T-helper 1 cell treated with Interleukin-12 subunit alpha and Interleukin-12 subunit beta and Interleukin-4 antibody, amounts not matched to agents 30 μg/mL and 1 μg/mL, for 36 hours (primary cell): ENCODE results near the gene AK9.
"Not testable (repeated sequence)": the region's sequence is repeated elsewhere in the genome, so short reads cannot be mapped to it uniquely, and the experiment has no call there.

Experiments used
- H3K27ac Mint-ChIP-seq: one replicate; pipeline ENCODE4 v1.8.0; 2021; ENCODE audit warnings: mild to moderate bottlenecking, mixed read lengths
- H3K27me3 Mint-ChIP-seq: one replicate; pipeline ENCODE4 v1.8.0; 2021; ENCODE audit warnings: low read depth, mixed read lengths
- H3K36me3 Mint-ChIP-seq: one replicate; pipeline ENCODE4 v1.8.0; 2021; ENCODE audit warnings: low read depth, mixed read lengths
- H3K4me1 Mint-ChIP-seq: one replicate; pipeline ENCODE4 v1.8.0; 2021; ENCODE audit warnings: low read depth, mixed read lengths
- H3K4me3 Mint-ChIP-seq: one replicate; pipeline ENCODE4 v1.8.0; 2021; ENCODE audit warnings: mild to moderate bottlenecking, moderate library complexity, mixed read lengths
- H3K9me3 Mint-ChIP-seq: one replicate; pipeline ENCODE4 v1.8.0; 2021; ENCODE audit warnings: mixed read lengths

AK9 gene

GRCh38 chr6:109690737-109691621, at the start of gene AK9, which contains the start of gene FIG4:
Gene AK9, minus strand, starts transcription at chr6:109691202. Its CDS starts 15,457 bp downstream, at chr6:109675745.
Gene FIG4, plus strand, starts transcription at chr6:109691296. Its CDS starts 140 bp downstream, at chr6:109691436.
- H3K4me3 Mint-ChIP-seq, result peak within 1 kb of the TSS; percentile 90
- H3K27me3 Mint-ChIP-seq, result peaks cover 6% of the 10 kb centered on the region
- peak within 1 kb of the TSS; percentile 89 for H3K27ac Mint-ChIP-seq
- peaks cover 3% of the 10 kb centered on the region for H3K36me3 Mint-ChIP-seq
- peaks cover 17% of the 10 kb centered on the region for H3K4me1 Mint-ChIP-seq
- no peaks in the 10 kb centered on the region for H3K9me3 Mint-ChIP-seq

DNA sequence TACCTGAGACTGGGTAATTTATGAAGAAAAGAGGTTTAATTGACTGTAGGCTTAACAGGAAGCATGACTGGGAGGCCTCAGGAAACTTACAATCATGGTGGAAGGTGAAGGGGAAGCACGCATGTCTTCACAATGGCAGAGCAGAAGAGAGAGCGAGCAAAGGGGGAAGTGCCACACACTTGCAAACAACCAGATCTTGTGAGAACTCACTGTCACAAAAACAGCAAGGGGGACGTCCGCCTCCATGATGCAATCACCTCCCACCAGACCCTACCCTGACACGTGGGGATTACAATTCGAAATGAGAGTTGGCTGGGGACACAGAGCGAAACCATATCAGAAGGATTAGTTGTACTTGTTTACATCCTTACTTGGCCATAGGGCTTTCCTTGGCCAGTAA, 49.8 kb upstream of the AK9 start:
- Mint-ChIP-seq H3K4me1 (no peaks in the 10 kb centered on the region), H3K4me3 (no peak overlapping the region), H3K36me3 (peaks cover 16% of the 10 kb centered on the region), H3K27me3 (no peaks in the 10 kb centered on the region), H3K27ac (no peak overlapping the region), H3K9me3 (no peaks in the 10 kb centered on the region)

DNA sequence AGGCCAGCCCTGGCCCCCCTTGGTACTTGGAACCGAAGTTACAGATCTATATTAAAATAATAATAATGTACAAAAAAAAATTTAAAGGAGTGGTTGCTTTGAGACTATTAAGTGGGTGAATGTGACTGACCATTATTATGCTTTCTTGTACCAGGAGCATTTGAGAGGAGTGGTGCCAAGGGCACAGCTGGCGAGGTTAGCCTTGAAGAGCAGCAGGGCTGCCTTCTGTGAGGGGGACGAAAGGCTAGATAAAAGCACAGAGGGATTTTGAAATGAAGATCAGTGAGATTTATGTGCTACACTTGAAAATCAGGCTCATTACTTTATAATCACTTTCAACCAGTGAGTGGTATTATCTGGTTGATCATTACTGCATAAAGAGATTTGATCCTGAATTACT, 48.7 kb upstream of the AK9 start:
- Mint-ChIP-seq H3K27me3 (no peaks in the 10 kb centered on the region), H3K4me1 (no peaks in the 10 kb centered on the region), H3K9me3 (no peaks in the 10 kb centered on the region), H3K4me3 (no peak overlapping the region), H3K27ac (no peak overlapping the region), H3K36me3 (peaks cover 18% of the 10 kb centered on the region)

- H3K4me3 Mint-ChIP-seq, result no peak overlapping the region
- no peak overlapping the region for H3K27ac Mint-ChIP-seq
- no peaks in the 10 kb centered on the region for H3K27me3 Mint-ChIP-seq
- no peaks in the 10 kb centered on the region for H3K4me1 Mint-ChIP-seq
- no peaks in the 10 kb centered on the region for H3K9me3 Mint-ChIP-seq
- peaks cover 14% of the 10 kb centered on the region for H3K36me3 Mint-ChIP-seq
Observed at GRCh38 chr6:109738667-109739066, 47.7 kb upstream of the AK9 start.

GRCh38 chr6:109738255-109738654, 47.3 kb upstream of the AK9 start:
- Mint-ChIP-seq H3K4me1 (no peaks in the 10 kb centered on the region), H3K36me3 (peaks cover 13% of the 10 kb centered on the region), H3K27me3 (no peaks in the 10 kb centered on the region), H3K27ac (no peak overlapping the region), H3K9me3 (no peaks in the 10 kb centered on the region), H3K4me3 (no peak overlapping the region)

- Mint-ChIP-seq H3K27ac (no peak overlapping the region), H3K27me3 (no peaks in the 10 kb centered on the region), H3K4me3 (no peak overlapping the region), H3K4me1 (no peaks in the 10 kb centered on the region), H3K36me3 (peaks cover 13% of the 10 kb centered on the region), H3K9me3 (no peaks in the 10 kb centered on the region)
Observed at GRCh38 chr6:109736273-109737025, 45.4 kb upstream of the AK9 start.

DNA sequence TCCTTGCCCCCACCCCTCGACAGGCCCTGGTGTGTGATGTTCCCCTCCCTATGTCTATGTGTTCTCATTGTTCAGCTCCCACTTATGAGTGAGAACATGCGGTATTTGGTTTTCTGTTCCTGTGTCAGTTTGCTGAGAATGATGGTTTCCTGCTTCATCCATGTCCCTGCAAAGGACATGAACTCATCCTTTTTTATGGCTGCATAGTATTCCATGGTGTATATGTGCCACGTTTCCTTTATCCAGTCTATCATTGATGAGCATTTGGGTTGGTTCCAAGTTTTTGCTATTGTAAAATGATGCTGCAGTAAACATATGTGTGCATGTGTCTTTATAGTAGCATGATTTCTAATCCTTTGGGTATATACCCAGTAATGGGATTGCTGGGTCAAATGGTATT, 34.2 kb upstream of the AK9 start:
- not testable (repeated sequence) for H3K27me3 Mint-ChIP-seq, H3K4me1 Mint-ChIP-seq, H3K4me3 Mint-ChIP-seq, H3K27ac Mint-ChIP-seq, H3K9me3 Mint-ChIP-seq
- peaks cover 16% of the 10 kb centered on the region for H3K36me3 Mint-ChIP-seq

DNA sequence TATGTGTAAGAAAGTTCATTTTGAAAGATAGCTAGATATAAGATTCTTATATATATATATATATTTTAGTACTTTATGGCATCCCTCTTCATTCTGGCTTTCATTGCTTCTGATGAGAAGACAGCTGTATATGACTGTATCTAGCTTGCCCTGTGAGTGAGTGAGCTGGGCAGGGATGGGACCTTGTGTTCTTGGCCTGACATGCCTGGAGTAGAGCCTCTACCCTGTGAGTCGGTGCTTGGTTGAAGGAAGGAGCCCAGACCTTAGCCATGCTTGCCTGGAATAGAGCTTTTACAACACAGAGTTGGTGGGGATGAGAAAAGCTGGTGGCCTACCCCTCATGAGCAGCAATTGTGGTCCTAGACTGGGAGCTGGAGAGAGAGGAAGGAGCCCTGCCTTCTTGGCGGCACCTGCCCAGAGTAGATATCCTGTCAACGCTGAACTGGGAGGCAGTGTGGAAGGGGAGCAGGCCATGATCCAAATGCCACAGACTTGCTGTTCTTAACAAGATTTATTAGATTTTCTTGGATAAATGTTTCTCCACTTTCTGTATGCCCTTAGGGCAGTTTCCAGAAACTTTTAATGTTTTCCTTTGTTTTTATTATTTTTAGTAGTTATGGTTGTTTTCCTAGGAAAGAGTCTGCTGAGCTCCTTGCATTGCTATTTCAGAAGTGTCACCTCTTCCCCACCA, 31.7 kb upstream of the AK9 start:
- no peak overlapping the region for H3K27ac Mint-ChIP-seq
- H3K36me3 Mint-ChIP-seq, result peaks cover 16% of the 10 kb centered on the region
- no peaks in the 10 kb centered on the region for H3K27me3 Mint-ChIP-seq
- no peak overlapping the region for H3K4me3 Mint-ChIP-seq
- no peaks in the 10 kb centered on the region for H3K4me1 Mint-ChIP-seq
- H3K9me3 Mint-ChIP-seq, result no peaks in the 10 kb centered on the region

DNA sequence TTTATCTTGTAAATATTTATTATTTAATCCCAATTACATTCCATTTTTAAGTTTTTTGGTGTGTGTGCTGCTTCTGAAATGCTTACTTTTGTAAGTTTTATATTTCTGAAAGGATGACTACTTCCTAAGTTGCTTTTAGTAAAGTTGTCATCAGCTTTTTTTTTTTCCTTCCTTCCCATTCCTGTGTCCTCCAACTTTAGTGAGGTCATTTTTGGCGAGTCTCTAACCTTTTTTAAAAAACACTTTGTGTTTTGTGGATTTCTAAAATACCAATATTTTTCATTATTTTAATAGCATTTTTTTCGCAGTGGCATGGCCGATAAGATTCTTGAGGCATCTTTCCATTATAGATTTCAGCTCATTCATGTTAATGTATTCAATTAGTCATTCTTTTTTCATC, 31.0 kb upstream of the AK9 start:
- H3K27me3 Mint-ChIP-seq, result no peaks in the 10 kb centered on the region
- H3K4me3 Mint-ChIP-seq, result no peak overlapping the region
- H3K27ac Mint-ChIP-seq, result no peak overlapping the region
- H3K9me3 Mint-ChIP-seq, result no peaks in the 10 kb centered on the region
- no peaks in the 10 kb centered on the region for H3K4me1 Mint-ChIP-seq
- peaks cover 16% of the 10 kb centered on the region for H3K36me3 Mint-ChIP-seq

DNA sequence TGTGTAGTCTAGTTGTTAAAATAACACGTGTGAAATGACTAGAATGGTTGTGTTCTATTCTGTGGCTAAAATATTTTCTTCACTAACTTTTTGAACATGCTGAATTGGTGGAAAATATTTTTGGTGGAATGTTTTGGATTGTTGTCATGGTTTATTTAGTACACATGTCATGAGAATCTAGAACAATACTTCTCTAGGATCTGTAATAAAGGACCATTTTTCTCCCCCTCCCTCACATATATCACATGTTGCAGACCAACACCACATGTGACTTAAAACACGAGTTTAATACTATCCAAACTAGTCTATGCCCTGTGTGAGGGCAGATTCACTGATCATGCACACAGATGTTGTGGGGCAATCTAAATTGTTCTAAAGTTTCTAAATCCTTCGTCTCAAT, 29.3 kb upstream of the AK9 start:
- Mint-ChIP-seq H3K36me3 (peaks cover 12% of the 10 kb centered on the region), H3K9me3 (no peaks in the 10 kb centered on the region), H3K27ac (no peak overlapping the region), H3K27me3 (no peaks in the 10 kb centered on the region), H3K4me1 (no peaks in the 10 kb centered on the region), H3K4me3 (no peak overlapping the region)

DNA sequence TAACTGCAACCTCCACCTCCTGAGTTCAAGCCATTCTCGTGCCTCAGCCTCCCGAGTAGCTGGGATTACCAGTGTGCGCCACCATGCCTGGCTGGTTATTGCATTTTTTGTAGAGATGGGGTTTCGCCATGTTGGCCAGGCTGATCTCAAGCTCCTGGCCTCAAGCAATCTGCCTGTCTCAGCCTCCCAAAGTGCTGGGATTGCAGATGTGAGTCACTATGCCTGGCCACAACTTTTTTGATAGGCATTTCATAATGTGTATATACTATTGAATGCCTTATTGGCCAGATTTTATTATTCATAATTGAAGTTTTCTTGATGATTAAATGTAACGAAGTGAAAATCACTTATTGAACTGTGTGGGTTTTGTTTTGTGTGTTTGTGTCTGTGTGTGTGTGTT, 28.0 kb upstream of the AK9 start:
- H3K27ac Mint-ChIP-seq, result no peak overlapping the region
- no peaks in the 10 kb centered on the region for H3K4me1 Mint-ChIP-seq
- H3K27me3 Mint-ChIP-seq, result no peaks in the 10 kb centered on the region
- H3K9me3 Mint-ChIP-seq, result no peaks in the 10 kb centered on the region
- H3K4me3 Mint-ChIP-seq, result no peak overlapping the region
- peaks cover 4% of the 10 kb centered on the region for H3K36me3 Mint-ChIP-seq

DNA sequence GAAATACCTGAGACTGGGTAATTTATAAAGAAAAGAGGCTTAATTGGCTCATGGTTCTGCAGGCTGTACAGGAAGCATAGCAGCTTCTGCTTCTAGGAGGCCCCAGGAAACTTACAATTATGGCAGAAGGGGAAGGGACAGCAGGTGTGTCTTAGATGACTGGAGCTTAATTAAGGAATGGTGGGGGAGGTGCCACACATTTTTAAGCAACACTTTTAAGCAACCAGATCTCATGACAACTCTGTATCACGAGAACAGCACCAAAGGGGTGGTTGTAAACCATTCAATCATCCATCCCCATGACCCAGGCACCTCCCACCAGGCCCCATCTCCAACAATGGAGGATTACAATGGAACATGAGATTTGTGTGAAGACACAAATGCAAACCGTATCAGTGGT, 27.0 kb upstream of the AK9 start:
- Mint-ChIP-seq H3K4me1 (no peaks in the 10 kb centered on the region), H3K27ac (no peak overlapping the region), H3K4me3 (no peak overlapping the region), H3K9me3 (no peaks in the 10 kb centered on the region), H3K27me3 (no peaks in the 10 kb centered on the region), H3K36me3 (no peaks in the 10 kb centered on the region)

DNA sequence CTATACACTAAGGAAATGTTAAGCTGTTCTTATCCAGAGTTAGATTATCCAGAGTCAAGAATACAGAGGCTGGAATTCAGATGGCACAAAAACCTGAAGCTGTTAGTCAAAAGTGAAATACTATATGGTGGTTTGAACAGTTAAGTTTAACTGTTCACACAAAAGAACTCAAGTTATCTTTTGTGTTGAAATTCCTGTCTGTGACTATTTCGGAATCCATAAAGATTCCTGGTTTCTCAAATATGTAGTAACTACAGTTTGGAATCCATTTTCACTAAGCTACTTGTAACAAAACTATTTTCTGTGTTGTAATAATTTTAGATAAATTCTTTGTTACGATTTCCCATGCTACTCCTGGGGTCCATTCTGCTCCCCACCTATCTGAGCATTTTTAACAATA, 24.6 kb upstream of the AK9 start:
- no peaks in the 10 kb centered on the region for H3K4me1 Mint-ChIP-seq
- no peaks in the 10 kb centered on the region for H3K9me3 Mint-ChIP-seq
- no peaks in the 10 kb centered on the region for H3K36me3 Mint-ChIP-seq
- no peaks in the 10 kb centered on the region for H3K27me3 Mint-ChIP-seq
- H3K4me3 Mint-ChIP-seq, result no peak overlapping the region
- no peak overlapping the region for H3K27ac Mint-ChIP-seq

DNA sequence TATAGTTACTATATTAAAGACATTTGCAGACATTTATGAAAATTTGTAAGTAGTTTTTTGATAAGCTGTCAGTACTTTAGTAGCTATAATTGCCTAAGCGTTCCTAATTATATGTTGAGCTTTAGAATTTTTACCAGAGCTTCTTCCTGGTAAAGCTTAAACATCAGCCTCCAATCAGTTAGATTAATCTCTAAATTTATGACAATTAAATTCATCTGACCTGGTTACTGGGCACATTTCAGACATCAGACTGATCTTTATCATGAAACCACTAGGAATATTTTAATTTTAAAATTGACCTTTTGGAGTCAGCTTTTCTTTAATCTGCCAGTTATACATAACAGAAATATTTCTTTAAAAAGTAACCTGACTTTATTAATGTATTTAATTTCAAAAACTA, 23.6 kb upstream of the AK9 start:
- H3K27ac Mint-ChIP-seq, result no peak overlapping the region
- no peaks in the 10 kb centered on the region for H3K27me3 Mint-ChIP-seq
- H3K4me3 Mint-ChIP-seq, result no peak overlapping the region
- H3K4me1 Mint-ChIP-seq, result no peaks in the 10 kb centered on the region
- no peaks in the 10 kb centered on the region for H3K36me3 Mint-ChIP-seq
- no peaks in the 10 kb centered on the region for H3K9me3 Mint-ChIP-seq
